Right lobe of liver (tissue), 4 donors: Measurements from ENCODE around the gene C6orf141.

ENCODE experiments used
- POLR2A ChIP-seq: fragments of 450-650 bp; IDR thresholded peaks from one replicate; pipeline ENCODE4 v1.6.1; 2017; ENCODE audit warnings: antibody characterized with exemption, mild to moderate bottlenecking
- TF ChIP-seq, protein P1 (sequence below), 4 donors: fragments of 200-600 bp in 3 of 4; fragments of 450-650 bp in 1 of 4; IDR thresholded peaks; one replicate each; pipeline versions ENCODE4 v1.5.1 to v1.8.0; 2016 to 2022; ENCODE audit warnings: antibody characterized with exemption in 4 of 4, mild to moderate bottlenecking in 2 of 4
- donor health status: DM: no; HTN: no; CAD: no.
- donor health status: DM: no; HTN: no; CAD: no.
- donor health status: DM: no; HTN: yes; CAD: no.

DNA sequence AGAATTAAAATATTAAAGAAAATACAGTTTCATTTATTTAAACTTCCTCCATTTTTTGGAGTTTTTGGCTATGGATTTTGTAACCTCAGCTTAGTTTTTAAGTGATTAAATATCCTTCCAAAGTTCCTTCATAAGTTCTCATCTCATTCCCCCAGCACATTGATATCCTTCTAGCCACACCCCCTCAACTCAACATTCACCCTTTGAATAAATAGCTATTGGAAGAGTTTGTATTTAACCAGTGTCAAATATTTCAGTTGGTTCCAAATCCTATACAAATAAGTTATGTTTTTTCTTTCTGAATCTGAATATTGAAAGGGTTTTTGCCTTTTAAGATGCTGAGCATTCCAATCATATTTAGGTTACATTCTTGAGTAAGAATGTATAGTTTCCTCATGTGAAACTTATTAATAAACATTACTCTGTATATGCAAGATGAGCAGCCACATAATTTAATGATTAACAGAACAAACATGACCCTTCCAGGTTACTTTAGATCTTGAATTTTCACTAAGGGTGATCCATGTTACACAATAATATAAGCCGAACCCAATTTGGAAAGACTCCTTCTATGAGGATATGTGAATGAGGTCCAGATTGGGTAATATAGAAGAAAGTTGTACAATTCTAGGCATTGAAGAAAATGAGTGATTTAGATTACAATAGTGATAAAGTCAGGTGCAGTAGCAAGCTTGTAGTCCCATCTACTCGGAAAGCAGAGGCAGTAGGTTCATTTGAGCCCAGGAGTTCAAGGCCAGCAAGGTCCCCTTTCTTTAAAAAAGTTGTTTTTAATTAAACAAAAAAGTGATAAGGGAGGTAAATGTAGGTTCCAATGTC is 37.1 kb upstream of the C6orf141 start:
- TF ChIP-seq, protein P1, sequence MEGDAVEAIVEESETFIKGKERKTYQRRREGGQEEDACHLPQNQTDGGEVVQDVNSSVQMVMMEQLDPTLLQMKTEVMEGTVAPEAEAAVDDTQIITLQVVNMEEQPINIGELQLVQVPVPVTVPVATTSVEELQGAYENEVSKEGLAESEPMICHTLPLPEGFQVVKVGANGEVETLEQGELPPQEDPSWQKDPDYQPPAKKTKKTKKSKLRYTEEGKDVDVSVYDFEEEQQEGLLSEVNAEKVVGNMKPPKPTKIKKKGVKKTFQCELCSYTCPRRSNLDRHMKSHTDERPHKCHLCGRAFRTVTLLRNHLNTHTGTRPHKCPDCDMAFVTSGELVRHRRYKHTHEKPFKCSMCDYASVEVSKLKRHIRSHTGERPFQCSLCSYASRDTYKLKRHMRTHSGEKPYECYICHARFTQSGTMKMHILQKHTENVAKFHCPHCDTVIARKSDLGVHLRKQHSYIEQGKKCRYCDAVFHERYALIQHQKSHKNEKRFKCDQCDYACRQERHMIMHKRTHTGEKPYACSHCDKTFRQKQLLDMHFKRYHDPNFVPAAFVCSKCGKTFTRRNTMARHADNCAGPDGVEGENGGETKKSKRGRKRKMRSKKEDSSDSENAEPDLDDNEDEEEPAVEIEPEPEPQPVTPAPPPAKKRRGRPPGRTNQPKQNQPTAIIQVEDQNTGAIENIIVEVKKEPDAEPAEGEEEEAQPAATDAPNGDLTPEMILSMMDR (IDR thresholded peaks at IDR 0.05) = no peak
- TF ChIP-seq POLR2A = no peak
